A673 (cell line): Measurements from ENCODE around the gene TDRD3. TPM values are rescaled to one million over a fixed set of nuclear protein-coding genes. Genes with fewer than 3 reads are reported as not detected.
"Not testable (repeated sequence)": the region's sequence is repeated elsewhere in the genome, so short reads cannot be mapped to it uniquely, and the experiment has no call there.

Experiments used
- BruUV-seq: library from RNA; stranded (reverse); fragments of 400-500 nt; replicated peaks from 2 replicates; lab custom pipeline; 2021; lab: Mats Ljungman, UMichigan
- CTCF ChIA-PET: fragments of 300-600 bp; sonication (Branson Sonifier 250); formaldehyde crosslinking; loops from one replicate; lab custom pipeline; 2022; ENCODE audit warnings: antibody characterized with exemption; lab: Charles Lee
- POLR2A ChIA-PET: fragments of 300-600 bp; sonication (Branson Sonifier 250); formaldehyde crosslinking; loops from one replicate; lab custom pipeline; 2022; ENCODE audit warnings: antibody characterized with exemption; ENCODE audit not compliant: low non-redundant PET; lab: Charles Lee
- DNase-seq: peaks from one replicate; pipeline ENCODE4 v3.0.0-alpha.2; 2015; ENCODE audit warnings: low spot score
- H3K27ac ChIP-seq: fragments of 200-600 bp; sonication (generic); 2 replicates; pipeline ENCODE4 v1.5.1; 2016; ENCODE audit warnings: mixed run types, low read depth, mild to moderate bottlenecking, mixed read lengths, antibody characterized with exemption, low read length; ENCODE audit not compliant: poor library complexity, severe bottlenecking
- H3K27me3 ChIP-seq: fragments of 200-600 bp; sonication (generic); replicated peaks from 2 replicates; pipeline ENCODE4 v1.6.1; 2017; ENCODE audit warnings: mixed run types, low read depth, mild to moderate bottlenecking, mixed read lengths, antibody characterized with exemption, low read length; ENCODE audit not compliant: insufficient read depth, poor library complexity
- H3K36me3 ChIP-seq: fragments of 200-600 bp; sonication (generic); 2 replicates; pipeline ENCODE4 v1.6.1; 2016; ENCODE audit warnings: mixed run types, mild to moderate bottlenecking, mixed read lengths, antibody characterized with exemption, low read length; ENCODE audit not compliant: insufficient read depth, poor library complexity, severe bottlenecking
- H3K4me1 ChIP-seq: fragments of 200-600 bp; sonication (generic); 2 replicates; pipeline ENCODE4 v1.6.1; 2017; ENCODE audit warnings: mixed run types, mild to moderate bottlenecking, mixed read lengths, antibody characterized with exemption, low read length; ENCODE audit not compliant: insufficient read depth, poor library complexity, severe bottlenecking
- H3K4me3 ChIP-seq: fragments of 200-600 bp; sonication (generic); 2 replicates; pipeline ENCODE4 v1.5.1; 2016; ENCODE audit warnings: low read depth, mixed run types, mild to moderate bottlenecking, mixed read lengths, low read length; ENCODE audit not compliant: poor library complexity, severe bottlenecking
- H3K9me3 ChIP-seq: fragments of 200-600 bp; sonication (generic); 2 replicates; pipeline ENCODE4 v1.6.1; 2016; ENCODE audit warnings: mixed run types, low read depth, mild to moderate bottlenecking, mixed read lengths, antibody characterized with exemption, low read length; ENCODE audit not compliant: poor library complexity, severe bottlenecking
- EZH2 ChIP-seq: fragments of 200-600 bp; sonication (generic); IDR thresholded peaks from 2 replicates; pipeline ENCODE4 v1.6.1; 2017; ENCODE audit warnings: borderline replicate concordance, low read depth, mild to moderate bottlenecking, mixed read lengths, antibody characterized with exemption, low read length; ENCODE audit not compliant: poor library complexity, severe bottlenecking
- intact Hi-C: fragments of 100-400 bp; cut with micrococcal nuclease; formaldehyde crosslinking; loops from one replicate; pipeline ENCODE4 v1.10.0; 2022; ENCODE audit not compliant: unreplicated experiment
- total RNA-seq: library from RNA; stranded (reverse); gene quantifications from 2 replicates; pipeline ENCODE4 v1.2.3, GENCODE V29; 2021
- TF ChIP-seq, protein P1 (sequence below): fragments of 300-800, 200-600 bp; sonication (generic); conservative IDR thresholded peaks from 2 replicates; pipeline ENCODE4 v1.5.1; 2017; ENCODE audit warnings: low read depth, mild to moderate bottlenecking, antibody characterized with exemption, low read length, moderate library complexity, mixed read lengths

TDRD3 gene
- total RNA-seq, 1 experiment from 2014 or later = 30.7 TPM

DNA sequence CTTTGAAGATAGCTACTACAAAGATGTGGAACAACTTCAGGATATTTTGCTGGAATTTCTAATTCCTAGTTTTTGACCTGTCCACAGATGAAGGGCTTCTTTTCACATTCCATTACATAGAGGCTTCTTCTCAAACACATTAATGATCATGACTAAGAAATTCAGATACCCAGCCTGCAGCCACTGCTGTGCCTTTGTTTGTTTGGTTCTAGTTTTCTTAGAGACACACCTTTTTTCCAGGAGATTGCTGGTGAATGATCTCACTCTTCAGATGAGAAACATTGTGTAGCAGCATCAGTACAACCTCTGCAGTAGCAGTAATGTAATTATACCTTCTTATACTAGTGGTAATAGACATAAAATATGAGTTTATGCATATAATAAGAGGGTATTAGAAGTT, 5.0 kb downstream of the TDRD3 start:
- Histone ChIP-seq H3K27ac (no peak overlapping the region), H3K9me3 (no peaks in the 10 kb centered on the region), H3K4me1 (peaks cover 20% of the 10 kb centered on the region), H3K27me3 (no peaks in the 10 kb centered on the region), H3K4me3 (no peak overlapping the region), H3K36me3 (no peaks in the 10 kb centered on the region)
- no peak for DNase-seq
- no TSS peak for BruUV-seq
- TF ChIP-seq, protein P1, sequence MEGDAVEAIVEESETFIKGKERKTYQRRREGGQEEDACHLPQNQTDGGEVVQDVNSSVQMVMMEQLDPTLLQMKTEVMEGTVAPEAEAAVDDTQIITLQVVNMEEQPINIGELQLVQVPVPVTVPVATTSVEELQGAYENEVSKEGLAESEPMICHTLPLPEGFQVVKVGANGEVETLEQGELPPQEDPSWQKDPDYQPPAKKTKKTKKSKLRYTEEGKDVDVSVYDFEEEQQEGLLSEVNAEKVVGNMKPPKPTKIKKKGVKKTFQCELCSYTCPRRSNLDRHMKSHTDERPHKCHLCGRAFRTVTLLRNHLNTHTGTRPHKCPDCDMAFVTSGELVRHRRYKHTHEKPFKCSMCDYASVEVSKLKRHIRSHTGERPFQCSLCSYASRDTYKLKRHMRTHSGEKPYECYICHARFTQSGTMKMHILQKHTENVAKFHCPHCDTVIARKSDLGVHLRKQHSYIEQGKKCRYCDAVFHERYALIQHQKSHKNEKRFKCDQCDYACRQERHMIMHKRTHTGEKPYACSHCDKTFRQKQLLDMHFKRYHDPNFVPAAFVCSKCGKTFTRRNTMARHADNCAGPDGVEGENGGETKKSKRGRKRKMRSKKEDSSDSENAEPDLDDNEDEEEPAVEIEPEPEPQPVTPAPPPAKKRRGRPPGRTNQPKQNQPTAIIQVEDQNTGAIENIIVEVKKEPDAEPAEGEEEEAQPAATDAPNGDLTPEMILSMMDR = no peak
- no peak for TF ChIP-seq EZH2
- ChIA-PET POLR2A (no interaction called here), CTCF (interaction anchor here (0.7 kb wide), 1 partner anchor 36 kb away, joined by 12 read pairs; no protein-coding TSS in a partner anchor)
- intact Hi-C loops = no loop called here

DNA sequence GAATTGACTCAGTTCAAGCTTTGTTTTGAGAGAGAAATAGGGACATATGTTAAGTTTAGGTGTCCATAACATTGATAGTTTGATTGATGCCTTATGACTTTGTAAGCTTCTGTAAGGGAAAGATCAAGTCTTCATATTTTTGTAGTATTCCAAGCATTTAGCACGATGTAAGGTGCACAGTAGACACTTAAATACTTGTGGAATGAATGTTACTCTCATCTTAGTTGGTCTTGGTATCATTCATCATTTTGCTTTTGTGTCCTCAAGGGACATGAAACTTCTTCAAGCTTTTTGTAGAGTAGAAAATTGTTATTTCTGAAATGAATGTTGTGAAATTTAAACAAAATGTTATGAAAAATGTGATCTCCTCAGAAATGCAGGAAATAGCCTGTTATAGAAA, 10.1 kb downstream of the TDRD3 start:
- peaks cover 19% of the 10 kb centered on the region for H3K4me1 ChIP-seq
- no peaks in the 10 kb centered on the region for H3K36me3 ChIP-seq
- no TSS peak for BruUV-seq
- H3K9me3 ChIP-seq = peaks cover 6% of the 10 kb centered on the region
- ChIA-PET POLR2A (no interaction called here), CTCF (no interaction called here)
- no peak overlapping the region for H3K27ac ChIP-seq
- TF ChIP-seq, protein P1 = no peak
- TF ChIP-seq EZH2 = no peak
- no peak overlapping the region for H3K4me3 ChIP-seq
- no peak for DNase-seq
- intact Hi-C loops = no loop called here
- H3K27me3 ChIP-seq = no peaks in the 10 kb centered on the region

DNA sequence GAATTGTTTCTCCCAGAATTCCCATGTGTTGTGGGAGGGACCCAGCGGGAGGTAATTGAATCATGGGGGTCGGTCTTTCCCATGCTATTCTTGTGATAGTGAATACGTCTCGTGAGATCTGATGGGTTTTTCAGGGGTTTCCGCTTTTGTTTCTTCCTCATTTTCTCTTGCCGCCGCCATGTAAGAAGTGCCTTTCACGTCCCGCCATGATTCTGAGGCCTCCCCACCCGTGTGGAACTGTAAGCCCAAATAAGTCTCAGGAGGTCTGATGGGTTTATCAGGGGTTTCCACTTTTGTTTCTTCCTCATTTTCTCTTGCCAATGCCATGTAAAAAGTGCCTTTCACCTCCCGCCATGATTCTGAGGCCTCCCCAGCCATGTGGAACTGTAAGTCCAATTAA, 10.8 kb downstream of the TDRD3 start:
- H3K9me3 ChIP-seq, CTCF ChIA-PET, H3K36me3 ChIP-seq, DNase-seq, H3K4me3 ChIP-seq, H3K27ac ChIP-seq, POLR2A ChIA-PET, BruUV-seq, H3K27me3 ChIP-seq, intact Hi-C loops: not testable (repeated sequence)
- peaks cover 27% of the 10 kb centered on the region for H3K4me1 ChIP-seq

DNA sequence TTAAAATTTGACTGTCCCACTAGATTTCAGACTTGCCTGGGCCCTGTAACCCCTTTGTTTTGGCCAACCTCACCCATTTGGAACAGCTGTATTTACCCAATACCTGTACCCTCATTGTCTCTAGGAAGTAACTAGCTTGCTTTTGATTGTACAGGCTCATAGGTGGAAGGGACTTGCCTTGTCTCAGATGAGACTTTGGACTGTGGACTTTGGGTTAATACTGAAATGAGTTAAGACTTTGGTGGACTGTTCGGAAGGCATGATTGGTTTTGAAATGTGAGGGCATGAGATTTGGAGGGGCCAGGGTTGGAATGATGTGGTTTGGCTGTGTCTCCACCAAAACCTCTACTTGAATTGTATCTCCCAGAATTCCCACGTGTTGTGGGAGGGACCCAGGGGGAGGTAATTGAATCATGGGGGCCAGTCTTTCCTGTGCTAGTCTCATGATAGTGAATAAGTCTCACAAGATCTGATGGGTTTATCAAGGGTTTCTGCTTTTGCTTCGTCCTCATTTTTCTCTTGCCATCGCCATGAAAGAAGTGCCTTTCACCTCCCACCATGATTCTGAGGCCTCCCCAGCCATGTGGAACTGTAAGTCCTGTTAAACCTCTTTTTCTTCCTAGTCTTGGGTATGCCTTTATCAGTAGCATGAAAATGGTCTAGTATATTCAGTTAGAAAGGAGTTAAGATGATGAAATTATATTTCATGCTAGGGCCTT, 12.7 kb downstream of the TDRD3 start:
- peaks cover 40% of the 10 kb centered on the region for H3K4me1 ChIP-seq
- H3K27ac ChIP-seq, BruUV-seq, DNase-seq, H3K4me3 ChIP-seq, CTCF ChIA-PET, H3K27me3 ChIP-seq, H3K9me3 ChIP-seq, H3K36me3 ChIP-seq, intact Hi-C loops: not testable (repeated sequence)
- POLR2A ChIA-PET = interaction anchor here (0.6 kb wide), 1 partner anchor 762 kb away, joined by 5 read pairs; no protein-coding TSS in a partner anchor
